Measurements from ENCODE around the gene ABCC1.

GRCh38 chr16:15911198-15911597 lies 38.2 kb upstream of the ABCC1 start:
- TF ChIP-seq POLR2A (IDR thresholded peaks at IDR 0.05; ENCODE audit: low read depth, low read length) (no peak), MAFK (IDR thresholded peaks at IDR 0.05; ENCODE audit: low read depth, low read length) (no peak), RAD21 (IDR thresholded peaks at IDR 0.05; ENCODE audit: low read length) (no peak), CTCF (conservative IDR thresholded peaks at IDR 0.05; ENCODE audit: low read depth, low read length) (no peak), USF2 (IDR thresholded peaks at IDR 0.05; ENCODE audit: low read depth, low read length) (no peak), CHD1 (IDR thresholded peaks at IDR 0.05; ENCODE audit: low read depth, low read length) (no peak), BHLHE40 (IDR thresholded peaks at IDR 0.05; ENCODE audit: low read depth, low read length) (no peak), SMC3 (IDR thresholded peaks at IDR 0.05; ENCODE audit: low read depth, low read length) (no peak), MXI1 (IDR thresholded peaks at IDR 0.05; ENCODE audit: borderline replicate concordance, low read depth, low read length) (no peak), RFX5 (IDR thresholded peaks at IDR 0.05; ENCODE audit: low read depth, low read length) (no peak), CEBPB (IDR thresholded peaks at IDR 0.05; ENCODE audit: low read depth, low read length) (no peak), ELK1 (IDR thresholded peaks at IDR 0.05; ENCODE audit: borderline replicate concordance, low read depth, low read length) (no peak), MAZ (IDR thresholded peaks at IDR 0.05; ENCODE audit: borderline replicate concordance, low read depth, low read length) (no peak)

All from IMR-90 (cell line).